HFF-Myc (cell line): Measurements from ENCODE around the gene PEX26.
"Not testable (repeated sequence)": the region's sequence is repeated elsewhere in the genome, so short reads cannot be mapped to it uniquely, and the experiment has no call there.

Source experiments
- DNase-seq: peaks from one replicate; pipeline ENCODE4 v3.0.0-alpha.2; 2011; ENCODE audit warnings: low read depth; ENCODE audit errors: extremely low read depth
- H3K4me3 ChIP-seq: replicated peaks from 2 replicates; pipeline ENCODE4 v1.5.1; 2011; ENCODE audit warnings: low read depth, mild to moderate bottlenecking, control low read depth, low read length
- TF ChIP-seq, protein P1 (sequence below): IDR thresholded peaks from 2 replicates; pipeline ENCODE4 v1.5.1; 2012; ENCODE audit warnings: mild to moderate bottlenecking, low read depth, low read length, control low read depth; ENCODE audit errors: missing control alignments

PEX26 gene

DNA sequence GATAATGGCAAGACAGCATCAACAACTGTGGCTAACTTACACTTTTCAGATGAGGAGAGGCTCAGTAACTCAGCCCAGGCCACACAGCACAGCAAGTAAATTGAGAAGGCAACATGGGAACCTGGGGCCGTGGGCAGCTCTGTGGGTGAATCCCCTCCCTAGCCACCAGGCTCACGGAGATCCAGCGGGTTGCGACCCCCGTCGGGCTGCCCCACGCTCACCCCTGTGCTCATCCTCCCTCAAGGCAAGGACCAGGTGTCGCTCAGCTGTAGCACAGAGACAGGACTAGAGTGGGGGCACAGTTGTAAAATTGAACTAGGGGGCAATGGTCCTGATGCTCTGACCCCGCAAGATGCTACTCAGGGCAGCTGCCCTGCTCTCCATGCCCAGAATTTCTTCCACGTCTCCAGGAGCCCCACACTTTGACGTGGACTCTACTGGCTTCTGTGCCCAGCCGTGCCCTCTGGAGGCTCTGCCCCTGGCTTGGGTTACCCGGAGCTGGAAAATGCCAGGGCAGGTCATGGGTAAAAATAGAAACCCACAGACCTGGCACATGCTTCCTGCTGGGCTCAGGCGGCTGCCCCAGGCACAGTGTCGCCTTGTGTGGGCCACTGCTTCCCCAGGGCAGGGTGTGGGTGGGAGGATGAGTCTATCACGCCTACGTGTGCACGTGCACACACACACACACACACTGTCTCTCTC lies 41.8 kb downstream of the PEX26 start:
- H3K4me3 ChIP-seq: no peak overlapping the region
- TF ChIP-seq, protein P1, sequence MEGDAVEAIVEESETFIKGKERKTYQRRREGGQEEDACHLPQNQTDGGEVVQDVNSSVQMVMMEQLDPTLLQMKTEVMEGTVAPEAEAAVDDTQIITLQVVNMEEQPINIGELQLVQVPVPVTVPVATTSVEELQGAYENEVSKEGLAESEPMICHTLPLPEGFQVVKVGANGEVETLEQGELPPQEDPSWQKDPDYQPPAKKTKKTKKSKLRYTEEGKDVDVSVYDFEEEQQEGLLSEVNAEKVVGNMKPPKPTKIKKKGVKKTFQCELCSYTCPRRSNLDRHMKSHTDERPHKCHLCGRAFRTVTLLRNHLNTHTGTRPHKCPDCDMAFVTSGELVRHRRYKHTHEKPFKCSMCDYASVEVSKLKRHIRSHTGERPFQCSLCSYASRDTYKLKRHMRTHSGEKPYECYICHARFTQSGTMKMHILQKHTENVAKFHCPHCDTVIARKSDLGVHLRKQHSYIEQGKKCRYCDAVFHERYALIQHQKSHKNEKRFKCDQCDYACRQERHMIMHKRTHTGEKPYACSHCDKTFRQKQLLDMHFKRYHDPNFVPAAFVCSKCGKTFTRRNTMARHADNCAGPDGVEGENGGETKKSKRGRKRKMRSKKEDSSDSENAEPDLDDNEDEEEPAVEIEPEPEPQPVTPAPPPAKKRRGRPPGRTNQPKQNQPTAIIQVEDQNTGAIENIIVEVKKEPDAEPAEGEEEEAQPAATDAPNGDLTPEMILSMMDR: no peak
- DNase-seq: no peak

DNA sequence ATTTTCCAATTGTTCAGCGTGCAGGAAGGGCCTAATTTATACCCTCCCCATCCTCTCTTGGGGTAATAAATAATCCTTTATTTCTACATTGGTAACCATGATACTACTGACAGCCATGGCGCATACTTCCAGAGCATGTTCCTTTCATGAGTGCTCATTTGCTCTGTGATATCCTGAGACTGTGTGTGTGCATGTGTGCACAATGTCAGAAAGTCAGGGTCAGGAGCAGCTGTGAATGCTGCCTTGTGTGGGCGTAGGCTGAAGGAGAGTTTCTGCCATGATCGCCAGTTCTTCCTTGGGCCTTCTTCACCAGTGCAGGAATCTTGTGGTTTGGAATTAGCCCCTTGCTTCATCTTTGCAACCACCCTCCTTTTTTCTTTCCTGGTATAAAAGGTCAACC lies 43.1 kb downstream of the PEX26 start:
- DNase-seq: no peak
- H3K4me3 ChIP-seq: no peak overlapping the region
- TF ChIP-seq, protein P1: no peak

DNA sequence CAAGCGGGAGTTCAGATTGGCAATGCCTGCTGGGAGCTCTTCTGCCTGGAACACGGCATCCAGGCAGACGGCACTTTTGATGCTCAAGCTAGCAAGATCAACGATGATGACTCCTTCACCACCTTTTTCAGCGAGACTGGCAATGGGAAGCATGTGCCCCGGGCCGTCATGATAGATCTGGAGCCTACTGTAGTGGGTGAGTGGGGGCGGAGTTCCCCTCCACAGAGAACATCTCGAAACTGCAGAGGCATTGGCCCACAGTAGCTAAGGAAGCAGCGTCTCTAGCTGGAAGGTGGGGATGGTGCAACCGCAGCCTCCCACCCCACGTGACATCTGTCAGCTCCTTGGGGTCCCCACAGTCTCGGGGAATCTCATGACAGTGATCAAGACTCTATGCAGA lies 43.7 kb downstream of the PEX26 start:
- no peak for DNase-seq

DNA sequence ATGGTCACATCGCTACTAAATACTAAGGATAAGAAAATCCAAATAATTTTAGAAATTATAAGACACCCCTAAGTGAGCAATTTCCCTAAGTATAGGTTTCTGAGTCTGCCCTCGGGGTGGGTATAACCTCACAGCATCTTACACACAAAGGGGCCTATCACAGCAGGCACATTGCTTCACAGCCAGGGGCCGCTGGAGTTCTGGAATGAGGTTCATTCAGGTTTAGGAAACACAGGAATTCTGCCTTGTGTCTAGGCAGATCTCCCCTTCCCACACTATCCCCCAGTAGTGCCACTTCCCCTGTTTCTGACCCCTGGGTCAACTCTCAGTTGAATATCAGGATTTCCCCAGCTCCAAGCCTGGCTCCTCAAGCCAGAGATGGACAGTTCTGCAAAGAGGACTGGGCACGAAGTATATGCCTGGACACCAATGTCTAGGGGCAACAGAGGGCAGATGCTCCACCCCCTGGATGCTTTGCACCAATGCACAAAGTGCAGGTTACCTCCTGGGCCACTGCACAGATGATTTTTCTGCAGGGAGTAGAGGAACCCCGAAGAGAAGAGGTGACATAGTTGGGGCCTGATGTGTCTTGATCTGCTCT lies 44.3 kb downstream of the PEX26 start:
- DNase-seq: no peak
- TF ChIP-seq, protein P1: no peak
- H3K4me3 ChIP-seq: no peak overlapping the region

More for the DNA sequence above, 43.7 kb downstream of the PEX26 start:
- no peak overlapping the region for H3K4me3 ChIP-seq
- TF ChIP-seq, protein P1: no peak

DNA sequence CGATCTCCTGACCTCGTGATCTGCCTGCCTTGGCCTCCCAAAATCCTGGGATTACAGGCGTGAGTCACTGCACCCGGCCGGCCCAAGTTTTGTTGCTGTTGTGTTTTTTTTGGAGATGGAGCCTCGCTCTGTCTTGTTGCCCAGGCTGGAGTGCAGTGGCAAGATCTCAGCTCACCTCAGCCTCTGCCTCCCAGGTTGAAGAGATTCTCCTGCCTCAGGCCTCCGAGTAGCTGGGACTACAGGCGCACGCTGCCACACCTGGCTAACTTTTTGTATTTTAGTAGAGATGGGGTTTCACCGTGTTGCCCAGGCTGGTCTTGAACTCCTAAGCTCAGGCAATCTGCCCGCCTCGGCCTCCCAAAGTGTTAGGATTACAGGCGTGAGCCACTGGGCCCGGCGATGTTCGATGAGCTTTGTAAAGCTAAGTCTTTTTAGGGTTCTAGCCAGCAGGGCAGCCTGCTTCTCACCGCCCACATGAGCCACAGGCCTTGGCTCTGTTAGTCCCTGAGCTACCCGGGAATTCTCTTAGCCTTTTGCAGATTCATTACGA lies 45.8 kb downstream of the PEX26 start:
- DNase-seq, H3K4me3 ChIP-seq: not testable (repeated sequence)

DNA sequence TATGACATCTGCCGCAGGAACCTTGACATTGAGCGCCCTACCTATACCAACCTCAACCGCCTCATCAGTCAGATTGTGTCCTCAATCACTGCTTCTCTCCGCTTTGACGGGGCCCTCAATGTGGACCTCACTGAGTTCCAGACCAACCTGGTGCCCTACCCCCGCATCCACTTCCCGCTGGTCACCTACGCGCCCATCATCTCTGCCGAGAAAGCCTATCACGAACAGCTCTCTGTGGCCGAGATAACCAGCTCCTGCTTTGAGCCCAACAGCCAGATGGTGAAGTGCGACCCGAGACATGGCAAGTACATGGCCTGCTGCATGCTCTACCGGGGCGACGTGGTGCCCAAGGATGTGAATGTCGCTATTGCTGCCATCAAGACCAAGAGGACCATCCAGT lies 48.8 kb downstream of the PEX26 start:
- DNase-seq: no peak
- TF ChIP-seq, protein P1: no peak
- H3K4me3 ChIP-seq: no peak overlapping the region

DNA sequence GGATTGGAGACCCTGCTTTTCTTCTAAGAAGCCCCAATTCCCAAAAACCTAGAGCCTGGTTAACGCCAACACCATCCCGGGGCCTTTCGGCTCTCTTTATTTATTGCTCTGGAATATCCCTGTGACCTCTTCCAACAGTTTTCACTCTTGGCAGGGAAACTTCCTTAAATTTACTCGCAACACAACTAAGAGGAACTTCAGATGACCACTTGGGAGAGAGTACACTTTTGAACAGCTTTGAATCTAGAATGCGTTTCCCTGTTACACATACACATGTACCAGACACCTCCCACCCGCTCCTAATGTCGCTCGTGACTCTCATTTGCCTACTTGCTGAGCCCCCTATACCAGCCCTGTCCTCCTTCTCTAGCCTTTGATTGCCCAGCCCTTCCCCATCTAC lies 52.2 kb downstream of the PEX26 start:
- no peak overlapping the region for H3K4me3 ChIP-seq
- TF ChIP-seq, protein P1: no peak
- DNase-seq: no peak
